ENCODE results near the gene SYT13.

GRCh38 chr11:45232341-45233080, 53.6 kb downstream of the SYT13 start:
- TF ChIP-seq USF1 (IDR thresholded peaks at IDR 0.05) (no peak), EP300 (IDR thresholded peaks at IDR 0.05; ENCODE audit: borderline replicate concordance) (no peak), MAX (IDR thresholded peaks at IDR 0.05) (no peak), CEBPB (IDR thresholded peaks at IDR 0.05) (no peak), TAF1 (IDR thresholded peaks at IDR 0.05; ENCODE audit: low read depth) (no peak), TEAD4 (IDR thresholded peaks at IDR 0.05) (no peak), NFIC (IDR thresholded peaks at IDR 0.05) (no peak), REST (IDR thresholded peaks at IDR 0.05; ENCODE audit: low read depth) (no peak), RAD21 (IDR thresholded peaks at IDR 0.05; ENCODE audit: low read depth) (no peak), FOXM1 (IDR thresholded peaks at IDR 0.05; ENCODE audit: borderline replicate concordance, low read depth) (no peak), YY1 (IDR thresholded peaks at IDR 0.05; ENCODE audit: low read depth) (no peak), CREB1 (IDR thresholded peaks at IDR 0.05; ENCODE audit: low read depth) (no peak), TCF12 (IDR thresholded peaks at IDR 0.05; ENCODE audit: low read depth) (no peak)

All from Ishikawa (cell line).